B cell (primary cell): ENCODE results near the gene UPK3BL2. TPM values are rescaled to one million over a fixed set of nuclear protein-coding genes. Genes with fewer than 3 reads are reported as not detected.
A peak's percentile ranks its signal among the peaks of the same experiment; 100 is the strongest.
"Not testable (repeated sequence)": the region's sequence is repeated elsewhere in the genome, so short reads cannot be mapped to it uniquely, and the experiment has no call there.

ENCODE experiments used
- ATAC-seq: fragments of 200-7000 bp; cut with Tn5 transposase; one replicate; pipeline ENCODE4 v1.10.0; 2021; ENCODE audit warnings: low read depth, mild to moderate bottlenecking, moderate number of reproducible peaks, moderate library complexity
- CTCF ChIA-PET: fragments of 350-600 bp; sonication (Branson Sonifier 250); formaldehyde crosslinking; loops from one replicate; lab custom pipeline; 2021; ENCODE audit warnings: antibody characterized with exemption, inconsistent platforms; lab: Charles Lee
- POLR2A ChIA-PET: fragments of 350-600 bp; sonication (Branson Sonifier 250); formaldehyde crosslinking; loops from one replicate; lab custom pipeline; 2021; ENCODE audit warnings: antibody characterized with exemption; lab: Charles Lee
- DNase-seq: peaks from one replicate; pipeline ENCODE4 v3.0.0; 2013
- H2AFZ ChIP-seq: 2 replicates; pipeline ENCODE4 v1.6.1; 2012; ENCODE audit warnings: mild to moderate bottlenecking, low read depth, low read length; ENCODE audit not compliant: insufficient read depth, poor library complexity, severe bottlenecking
- H3K27ac ChIP-seq, 2 donors: 1 replicate in 1 of 2; 2 replicates in 1 of 2; pipeline ENCODE4 v1.5.1; 2012 to 2013; ENCODE audit warnings: low read length in 2 of 2, mild to moderate bottlenecking in 2 of 2, moderate library complexity in 1 of 2
- H3K27me3 ChIP-seq, 4 experiments: fragments of 200-600 bp in 1 of 4; sonication (generic) in 1 of 4; replicated peaks in 1 of 4; 1 replicate in 2 of 4; 2 replicates in 2 of 4; pipeline versions ENCODE4 v1.6.1 to v1.7.0; 2013 to 2016; ENCODE audit warnings: low read length in 3 of 4, mild to moderate bottlenecking in 2 of 4, mixed read lengths in 1 of 4, moderate library complexity in 1 of 4; ENCODE audit not compliant: insufficient read depth in 4 of 4, control insufficient read depth in 3 of 4; ENCODE audit errors: control extremely low read depth in 1 of 4
- H3K36me3 ChIP-seq, 2 experiments: replicated peaks in 1 of 2; 1 replicate in 1 of 2; 2 replicates in 1 of 2; pipeline versions ENCODE4 v1.6.1 to v1.7.1; 2013; ENCODE audit warnings: low read length in 1 of 2; ENCODE audit not compliant: insufficient read depth in 2 of 2, control insufficient read depth in 1 of 2; ENCODE audit errors: control extremely low read depth in 1 of 2, extremely low read depth in 1 of 2
- H3K4me1 ChIP-seq, 2 donors: fragments of 200-600 bp in 1 of 2; sonication (generic) in 1 of 2; 1 replicate in 1 of 2; 2 replicates in 1 of 2; pipeline versions ENCODE4 v1.5.1 to v1.6.1; 2013 to 2017; ENCODE audit warnings: low read length in 2 of 2; ENCODE audit not compliant: control insufficient read depth in 2 of 2, insufficient read depth in 2 of 2
- H3K4me2 ChIP-seq: replicated peaks from 2 replicates; pipeline ENCODE3; 2012; ENCODE audit warnings: mild to moderate bottlenecking, low read depth, low read length; ENCODE audit not compliant: poor library complexity, severe bottlenecking
- H3K4me3 ChIP-seq, 5 experiments: fragments of 200-600 bp in 1 of 5; sonication (generic) in 1 of 5; 1 replicate in 3 of 5; 2 replicates in 2 of 5; pipeline versions ENCODE4 v1.5.1 to v1.7.0; 2011 to 2016; ENCODE audit warnings: low read length in 4 of 5, mild to moderate bottlenecking in 4 of 5, low read depth in 2 of 5, control low read depth in 1 of 5, moderate library complexity in 1 of 5; ENCODE audit not compliant: insufficient read depth in 1 of 5; ENCODE audit errors: control extremely low read depth in 1 of 5, extremely low read depth in 1 of 5
- H3K79me2 ChIP-seq: fragments of 200-600 bp; sonication (generic); one replicate; pipeline ENCODE4 v1.6.0; 2016; ENCODE audit warnings: low read length; ENCODE audit not compliant: control insufficient read depth, insufficient read depth
- H3K9ac ChIP-seq: fragments of 200-600 bp; sonication (generic); 2 replicates; pipeline ENCODE4 v1.6.1; 2017; ENCODE audit warnings: mild to moderate bottlenecking, low read length, moderate library complexity
- H3K9me3 ChIP-seq, 3 donors: one replicate each; pipeline versions ENCODE4 v1.6.1 to v1.7.1; 2013; ENCODE audit warnings: low read length in 2 of 3; ENCODE audit not compliant: control insufficient read depth in 2 of 3, insufficient read depth in 1 of 3; ENCODE audit errors: control extremely low read depth in 1 of 3
- H4K20me1 ChIP-seq: 2 replicates; pipeline ENCODE4 v1.6.0; 2012; ENCODE audit warnings: mild to moderate bottlenecking, low read length; ENCODE audit not compliant: insufficient read depth, control insufficient read depth, poor library complexity, severe bottlenecking
- H3K27ac Mint-ChIP-seq: one replicate; pipeline ENCODE4 v1.8.0; 2021; ENCODE audit warnings: mixed read lengths
- H3K27me3 Mint-ChIP-seq: one replicate; pipeline ENCODE4 v1.8.0; 2021; ENCODE audit warnings: mixed read lengths
- H3K4me1 Mint-ChIP-seq: one replicate; pipeline ENCODE4 v1.8.0; 2021; ENCODE audit warnings: mixed read lengths
- H3K4me3 Mint-ChIP-seq: one replicate; pipeline ENCODE4 v1.8.0; 2021; ENCODE audit warnings: mixed read lengths
- H3K9me3 Mint-ChIP-seq: one replicate; pipeline ENCODE4 v1.8.0; 2022; ENCODE audit warnings: mixed read lengths; ENCODE audit not compliant: insufficient read depth
- WGBS: methylation state at CpG from one replicate; pipeline ENCODE4 v1.1.5; 2013; ENCODE audit warnings: missing lambda C conversion rate; ENCODE audit not compliant: insufficient coverage; 5-methylcytosine and 5-hydroxymethylcytosine counted together
- intact Hi-C: fragments of 100-400 bp; cut with micrococcal nuclease; formaldehyde crosslinking; loops from one replicate; pipeline ENCODE4 v1.10.0; 2022
- polyA plus RNA-seq: library from polyadenylated mRNA; depleted of rRNA; stranded (reverse); fragments of >200 nt; gene quantifications from 2 replicates; pipeline ENCODE4 v1.2.3, GENCODE V29; 2012
- total RNA-seq, 2 donors: library from RNA; stranded (reverse); fragments of 120-200 nt in 1 of 2; gene quantifications; 1 replicate in 1 of 2; 2 replicates in 1 of 2; pipeline versions ENCODE4 v1.2.3 to v1.2.4, GENCODE V29; 2013 to 2022

Gene UPK3BL2
- total and polyA plus RNA-seq, 2 donors (not counting 1 experiment from before 2014, with no cell fraction given) = 68.2 to 143 TPM

GRCh38 chr7:102550808-102551422 lies 7.4 kb upstream of the UPK3BL2 start, which contains the start of gene SPDYE2:
SPDYE2 (plus strand) TSS chr7:102551226; CDS start chr7:102553256, 2,030 bp downstream.
- H3K4me3 ChIP-seq, H3K9me3 Mint-ChIP-seq, H3K79me2 ChIP-seq, H3K27ac ChIP-seq, H4K20me1 ChIP-seq, CTCF ChIA-PET, H3K9me3 ChIP-seq, H3K4me2 ChIP-seq, H3K36me3 ChIP-seq, H3K4me1 ChIP-seq, DNase-seq, ATAC-seq, H3K4me1 Mint-ChIP-seq, H3K27ac Mint-ChIP-seq, H3K9ac ChIP-seq, H3K4me3 Mint-ChIP-seq, H2AFZ ChIP-seq, intact Hi-C loops, POLR2A ChIA-PET, H3K27me3 Mint-ChIP-seq, H3K27me3 ChIP-seq: not testable (repeated sequence)
- WGBS = no CpG with 5 or more reads among the region's 6 CpGs

- H3K4me2 ChIP-seq, H3K9me3 ChIP-seq, H3K27ac ChIP-seq, H3K4me3 Mint-ChIP-seq, CTCF ChIA-PET, H3K36me3 ChIP-seq, H3K9me3 Mint-ChIP-seq, H3K4me1 ChIP-seq, DNase-seq, H3K9ac ChIP-seq, H3K27me3 ChIP-seq, H3K27me3 Mint-ChIP-seq, H3K4me1 Mint-ChIP-seq, intact Hi-C loops, POLR2A ChIA-PET, H3K79me2 ChIP-seq, H3K27ac Mint-ChIP-seq, H3K4me3 ChIP-seq, H4K20me1 ChIP-seq, H2AFZ ChIP-seq: not testable (repeated sequence)
- no CpG with 5 or more reads among the region's 6 CpGs for WGBS
- ATAC-seq = peak; percentile 87
Measured at GRCh38 chr7:102546353-102546752, 2.9 kb upstream of the UPK3BL2 start.

DNA sequence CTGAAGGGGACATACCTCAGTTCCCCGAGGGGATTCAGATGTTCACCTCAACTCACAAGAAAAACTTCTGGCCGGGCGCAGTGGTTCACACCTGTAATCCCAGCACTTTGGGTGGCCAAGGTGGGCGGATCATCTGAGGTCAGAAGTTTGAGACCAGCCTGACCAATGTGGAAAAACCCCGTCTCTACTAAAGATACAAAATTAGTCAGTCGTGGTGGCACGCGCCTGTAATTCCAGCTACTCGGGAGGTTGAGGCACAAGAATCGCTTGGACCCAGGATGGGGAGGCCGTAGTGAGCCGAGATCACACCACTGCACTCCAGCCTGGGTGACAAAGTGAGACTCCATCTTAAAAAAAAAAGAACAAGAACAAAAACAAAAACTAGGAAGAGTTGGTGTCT lies 1.8 kb upstream of the UPK3BL2 start:
- CTCF ChIA-PET, H3K4me3 Mint-ChIP-seq, H3K9me3 ChIP-seq, H3K4me1 Mint-ChIP-seq, H3K36me3 ChIP-seq, intact Hi-C loops, H3K4me2 ChIP-seq, DNase-seq, H2AFZ ChIP-seq, H3K27me3 Mint-ChIP-seq, H3K9ac ChIP-seq, ATAC-seq, H3K27ac Mint-ChIP-seq, H3K27ac ChIP-seq, H3K9me3 Mint-ChIP-seq, H3K4me1 ChIP-seq, H3K27me3 ChIP-seq, POLR2A ChIA-PET, H4K20me1 ChIP-seq, H3K79me2 ChIP-seq, H3K4me3 ChIP-seq: not testable (repeated sequence)
- WGBS = no CpG with 5 or more reads among the region's 12 CpGs

DNA sequence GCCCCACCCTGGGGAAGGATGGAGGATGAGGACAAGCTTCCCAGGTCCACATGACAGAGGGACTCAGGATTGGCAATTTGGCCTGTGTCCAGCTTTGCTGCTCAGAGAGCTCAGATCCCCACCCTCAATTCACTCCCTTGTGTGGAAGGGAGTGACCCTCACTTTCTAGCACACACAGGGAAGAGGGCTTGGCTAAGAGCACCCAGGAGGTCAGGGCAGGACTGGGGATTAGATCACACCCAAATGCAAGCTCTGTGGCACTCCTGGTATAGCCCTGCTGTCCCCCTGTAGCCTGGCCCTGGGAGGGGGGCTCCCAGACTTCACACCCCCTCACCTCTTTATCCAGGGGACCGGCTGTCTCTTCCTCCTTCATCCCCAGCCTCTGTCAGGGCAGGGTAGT lies 876 bp upstream of the UPK3BL2 start:
- H3K4me3 Mint-ChIP-seq, DNase-seq, H3K9me3 ChIP-seq, H3K9ac ChIP-seq, H3K27me3 Mint-ChIP-seq, ATAC-seq, CTCF ChIA-PET, H3K27ac ChIP-seq, H3K79me2 ChIP-seq, H4K20me1 ChIP-seq, H3K27me3 ChIP-seq, H3K4me3 ChIP-seq, H2AFZ ChIP-seq, H3K4me1 Mint-ChIP-seq, H3K27ac Mint-ChIP-seq, H3K36me3 ChIP-seq, intact Hi-C loops, H3K4me1 ChIP-seq, H3K9me3 Mint-ChIP-seq, H3K4me2 ChIP-seq: not testable (repeated sequence)
- no CpG with 5 or more reads among the region's 1 CpG for WGBS
- POLR2A ChIA-PET = interaction anchor here (0.6 kb wide), 1 partner anchor 735 kb away, joined by 5 read pairs; no protein-coding TSS in a partner anchor
